ENCODE data around the gene COL19A1.
"Not testable (repeated sequence)": the region's sequence is repeated elsewhere in the genome, so short reads cannot be mapped to it uniquely, and the experiment has no call there.

Gene COL19A1

GRCh38 chr6:69866351-69866769 is at the start of gene COL19A1:
Gene COL19A1, plus strand, starts transcription at chr6:69866556. Its CDS starts 13,012 bp downstream, at chr6:69879568.
- peak; percentile 71 for DNase-seq

GRCh38 chr6:69816569-69816968 is 49.8 kb upstream of the COL19A1 start:
- no peak for DNase-seq

- no peak for DNase-seq
Observed at GRCh38 chr6:69817358-69817757, 49.0 kb upstream of the COL19A1 start.

- no peak for DNase-seq
Observed at GRCh38 chr6:69818223-69818930, 48.0 kb upstream of the COL19A1 start.

- DNase-seq, result no peak
Observed at GRCh38 chr6:69819138-69819537, 47.2 kb upstream of the COL19A1 start.

- no peak for DNase-seq
Observed at GRCh38 chr6:69820018-69820417, 46.3 kb upstream of the COL19A1 start.

- no peak for DNase-seq
Observed at GRCh38 chr6:69820438-69820837, 45.9 kb upstream of the COL19A1 start.

GRCh38 chr6:69824355-69824754 is 42.0 kb upstream of the COL19A1 start:
- not testable (repeated sequence) for DNase-seq

GRCh38 chr6:69825904-69826303 is 40.5 kb upstream of the COL19A1 start:
- DNase-seq, result no peak

GRCh38 chr6:69827276-69827893 is 39.0 kb upstream of the COL19A1 start:
- no peak for DNase-seq

GRCh38 chr6:69832558-69832957 is 33.8 kb upstream of the COL19A1 start:
- DNase-seq, result no peak

- peak; percentile 23 for DNase-seq
Observed at GRCh38 chr6:69835414-69836179, 30.8 kb upstream of the COL19A1 start.

- DNase-seq, result no peak
Observed at GRCh38 chr6:69841862-69842261, 24.5 kb upstream of the COL19A1 start.

GRCh38 chr6:69843189-69843588 is 23.2 kb upstream of the COL19A1 start:
- no peak for DNase-seq

- DNase-seq, result no peak
Observed at GRCh38 chr6:69846312-69846711, 20.0 kb upstream of the COL19A1 start.

- no peak for DNase-seq
Observed at GRCh38 chr6:69846770-69847491, 19.4 kb upstream of the COL19A1 start.

GRCh38 chr6:69847492-69847788 is 18.9 kb upstream of the COL19A1 start:
- DNase-seq, result no peak

GRCh38 chr6:69848552-69848951 is 17.8 kb upstream of the COL19A1 start:
- no peak for DNase-seq

GRCh38 chr6:69852706-69853105 is 13.7 kb upstream of the COL19A1 start:
- DNase-seq, result no peak

- DNase-seq, result no peak
Observed at GRCh38 chr6:69861986-69862385, 4.4 kb upstream of the COL19A1 start.

GRCh38 chr6:69863766-69864165 is 2.6 kb upstream of the COL19A1 start:
- no peak for DNase-seq

- no peak for DNase-seq
Observed at GRCh38 chr6:69865126-69865525, 1.2 kb upstream of the COL19A1 start.

Measured in retina (tissue), 1 donor.